ENCODE measurements around the gene JAG2.

JAG2 gene

GRCh38 chr14:105128059-105128458 is 40.5 kb downstream of the JAG2 start:
- Mint-ChIP-seq H3K27ac (no peak overlapping the region), H3K27me3 (peaks cover 33% of the 10 kb centered on the region)

GRCh38 chr14:105126981-105127329 is 41.6 kb downstream of the JAG2 start:
- intact Hi-C loops (cut with micrococcal nuclease): no loop called here
- H3K27ac Mint-ChIP-seq: no peak overlapping the region
- no peaks in the 10 kb centered on the region for H3K4me1 Mint-ChIP-seq (ENCODE audit: low read depth)
- H3K36me3 Mint-ChIP-seq (ENCODE audit: low read depth): no peaks in the 10 kb centered on the region
- H3K9me3 Mint-ChIP-seq: peaks cover 6% of the 10 kb centered on the region
- H3K4me3 Mint-ChIP-seq: no peak overlapping the region
- peaks cover 35% of the 10 kb centered on the region for H3K27me3 Mint-ChIP-seq

More at GRCh38 chr14:105128059-105128458, 40.5 kb downstream of the JAG2 start:
- intact Hi-C loops (cut with micrococcal nuclease): no loop called here
- peaks cover 6% of the 10 kb centered on the region for H3K9me3 Mint-ChIP-seq
- no peaks in the 10 kb centered on the region for H3K4me1 Mint-ChIP-seq (ENCODE audit: low read depth)
- no peak overlapping the region for H3K4me3 Mint-ChIP-seq
- no peaks in the 10 kb centered on the region for H3K36me3 Mint-ChIP-seq (ENCODE audit: low read depth)

- no peak overlapping the region for H3K4me3 Mint-ChIP-seq
- no peaks in the 10 kb centered on the region for H3K4me1 Mint-ChIP-seq (ENCODE audit: low read depth)
- intact Hi-C loops (cut with micrococcal nuclease): no loop called here
- H3K27ac Mint-ChIP-seq: no peak overlapping the region
- no peaks in the 10 kb centered on the region for H3K36me3 Mint-ChIP-seq (ENCODE audit: low read depth)
- peaks cover 37% of the 10 kb centered on the region for H3K27me3 Mint-ChIP-seq
- H3K9me3 Mint-ChIP-seq: peaks cover 12% of the 10 kb centered on the region
Measured at GRCh38 chr14:105126126-105126980, 42.2 kb downstream of the JAG2 start.

GRCh38 chr14:105124823-105125222 is 43.8 kb downstream of the JAG2 start:
- intact Hi-C loops (cut with micrococcal nuclease): no loop called here
- Mint-ChIP-seq H3K9me3 (peaks cover 21% of the 10 kb centered on the region), H3K4me1 (ENCODE audit: low read depth) (no peaks in the 10 kb centered on the region), H3K36me3 (ENCODE audit: low read depth) (no peaks in the 10 kb centered on the region), H3K4me3 (no peak overlapping the region), H3K27me3 (peaks cover 42% of the 10 kb centered on the region), H3K27ac (no peak overlapping the region)

DNA sequence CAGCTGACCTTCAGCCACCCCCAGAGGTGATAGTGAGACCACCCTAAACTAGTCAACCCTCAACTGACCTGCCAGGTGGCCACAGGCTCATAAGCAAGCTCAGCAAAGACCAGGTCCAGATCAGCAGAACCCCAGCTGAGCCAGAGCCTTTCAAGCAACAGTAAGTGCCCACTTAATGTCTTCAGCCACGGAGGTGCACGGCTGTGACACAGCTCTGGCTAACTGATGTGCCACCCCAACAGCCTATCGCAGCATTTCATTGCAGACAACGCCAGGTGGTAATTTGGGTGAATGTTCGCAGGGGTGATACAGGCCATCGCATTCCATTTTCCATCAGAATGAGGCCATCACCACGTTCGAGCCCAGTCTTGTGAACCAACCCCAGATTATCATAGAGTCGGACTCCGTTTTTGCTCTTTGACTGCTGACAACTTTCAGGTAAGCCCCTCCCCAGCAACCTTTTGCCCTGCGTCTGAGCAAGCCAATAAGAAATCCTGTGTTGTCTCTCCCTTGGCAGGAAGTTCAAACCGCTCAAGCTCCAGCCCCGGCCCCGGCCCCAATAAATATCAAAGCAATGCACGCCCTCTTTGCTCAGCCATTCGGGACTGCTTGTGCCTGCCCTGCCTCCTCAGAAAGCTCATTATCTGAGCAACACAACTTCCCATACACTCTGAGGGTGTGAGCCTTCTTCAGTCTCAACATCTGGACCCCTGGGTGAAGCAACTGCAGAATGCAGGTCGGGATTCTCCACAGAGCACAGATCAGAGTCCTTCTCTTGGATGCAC is 44.4 kb downstream of the JAG2 start:
- Mint-ChIP-seq H3K4me3 (no peak overlapping the region), H3K36me3 (ENCODE audit: low read depth) (no peaks in the 10 kb centered on the region), H3K4me1 (ENCODE audit: low read depth) (no peaks in the 10 kb centered on the region), H3K9me3 (peaks cover 21% of the 10 kb centered on the region), H3K27ac (no peak overlapping the region), H3K27me3 (peaks cover 44% of the 10 kb centered on the region)
- intact Hi-C loops (cut with micrococcal nuclease): no loop called here

- peaks cover 21% of the 10 kb centered on the region for H3K9me3 Mint-ChIP-seq
- intact Hi-C loops (cut with micrococcal nuclease): no loop called here
- no peak overlapping the region for H3K4me3 Mint-ChIP-seq
- H3K4me1 Mint-ChIP-seq (ENCODE audit: low read depth): no peaks in the 10 kb centered on the region
- no peak overlapping the region for H3K27ac Mint-ChIP-seq
- H3K27me3 Mint-ChIP-seq: peaks cover 44% of the 10 kb centered on the region
- H3K36me3 Mint-ChIP-seq (ENCODE audit: low read depth): no peaks in the 10 kb centered on the region
Measured at GRCh38 chr14:105123064-105123665, 45.4 kb downstream of the JAG2 start.

DNA sequence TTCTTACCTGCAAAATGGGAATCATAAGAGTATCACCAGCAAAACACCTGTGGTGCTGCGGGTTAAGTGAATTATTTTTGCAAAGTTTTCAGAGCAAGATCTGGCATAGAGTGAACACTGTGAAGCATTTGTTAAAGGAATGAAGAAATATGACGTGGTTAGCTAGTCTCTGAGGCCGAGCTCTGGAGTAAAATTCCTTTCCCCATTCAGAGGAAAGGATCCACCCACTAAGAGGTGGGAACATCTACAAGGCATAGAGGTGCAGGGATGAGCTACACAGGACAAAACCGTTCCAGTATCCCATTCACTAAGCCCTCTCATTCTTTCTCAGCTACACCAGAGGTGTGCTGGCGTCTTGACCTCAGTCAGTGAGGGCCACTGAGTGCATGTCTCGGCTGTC is 48.5 kb downstream of the JAG2 start:
- Mint-ChIP-seq H3K9me3 (peaks cover 21% of the 10 kb centered on the region), H3K27me3 (peaks cover 46% of the 10 kb centered on the region), H3K4me3 (no peak overlapping the region), H3K27ac (no peak overlapping the region), H3K36me3 (ENCODE audit: low read depth) (no peaks in the 10 kb centered on the region), H3K4me1 (ENCODE audit: low read depth) (no peaks in the 10 kb centered on the region)
- intact Hi-C loops (cut with micrococcal nuclease): no loop called here

DNA sequence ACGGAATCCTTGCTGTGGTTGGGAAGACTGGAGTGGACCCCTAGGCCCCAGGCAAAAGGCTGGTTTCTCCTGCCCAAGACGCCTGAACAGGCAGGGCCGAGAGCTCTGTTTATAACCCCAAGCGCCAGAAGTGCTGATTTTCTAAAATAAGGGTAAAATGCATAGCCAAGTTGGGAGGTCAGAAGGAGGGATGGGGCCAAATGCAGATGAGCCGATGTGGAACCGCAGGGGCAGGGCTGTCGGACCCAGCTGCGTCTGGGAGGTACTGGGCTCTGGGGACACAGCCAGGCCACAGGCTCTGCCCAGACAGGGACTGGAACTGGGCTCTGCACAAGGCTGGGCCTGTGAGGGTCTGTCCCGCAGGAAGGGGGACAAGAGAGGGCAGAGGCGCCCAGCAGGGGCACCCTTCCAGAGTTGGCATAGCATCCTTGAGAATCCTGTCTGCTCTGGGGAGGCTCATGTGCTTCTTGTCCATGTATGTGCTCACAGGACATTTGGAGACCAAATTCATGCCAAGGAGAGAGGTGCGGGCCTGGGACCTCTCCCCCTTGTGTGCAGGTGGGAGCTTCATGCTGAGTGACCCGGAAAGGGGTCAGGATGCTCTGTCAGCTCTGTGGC is 49.1 kb downstream of the JAG2 start:
- Mint-ChIP-seq H3K9me3 (peaks cover 21% of the 10 kb centered on the region), H3K4me1 (ENCODE audit: low read depth) (no peaks in the 10 kb centered on the region), H3K36me3 (ENCODE audit: low read depth) (no peaks in the 10 kb centered on the region), H3K27me3 (peaks cover 42% of the 10 kb centered on the region), H3K27ac (no peak overlapping the region), H3K4me3 (no peak overlapping the region)
- intact Hi-C loops (cut with micrococcal nuclease): no loop called here

DNA sequence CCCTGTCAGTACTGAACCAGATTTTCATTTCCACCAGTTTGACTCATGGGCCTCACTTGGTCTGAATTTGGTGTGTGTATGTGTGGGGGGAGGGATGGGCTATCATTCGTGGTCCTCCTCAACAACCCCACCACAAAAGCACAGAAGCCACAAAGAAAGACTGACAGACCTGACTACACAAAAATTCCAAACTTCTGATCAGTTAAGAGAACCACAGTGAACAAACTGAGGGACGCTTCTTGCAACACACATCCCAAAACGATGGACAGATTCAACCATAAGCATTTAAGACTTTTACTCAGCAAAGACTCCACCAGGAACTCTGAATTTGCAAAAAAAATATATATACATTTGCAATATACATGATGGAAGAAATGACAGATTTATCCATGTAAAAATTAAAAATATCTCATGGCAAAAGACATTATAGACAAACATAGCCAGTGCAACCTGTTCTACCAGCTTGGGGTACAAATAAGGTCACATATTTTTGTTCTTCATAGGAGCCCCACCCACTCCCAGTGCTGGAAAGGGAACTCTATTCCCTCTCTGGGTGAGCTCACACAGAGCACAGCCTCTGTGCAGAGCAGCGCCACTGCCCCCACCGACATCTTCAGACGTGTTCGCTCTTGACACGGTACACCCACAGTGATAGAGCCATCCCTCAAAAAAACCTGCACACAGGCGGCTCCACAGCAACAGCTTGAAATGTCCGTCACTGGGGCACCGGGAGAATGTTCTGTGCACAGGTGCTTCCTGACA is 49.7 kb downstream of the JAG2 start:
- H3K36me3 Mint-ChIP-seq (ENCODE audit: low read depth): no peaks in the 10 kb centered on the region
- no peak overlapping the region for H3K27ac Mint-ChIP-seq
- intact Hi-C loops (cut with micrococcal nuclease): no loop called here

GRCh38 chr14:105117710-105118385 is 50.7 kb downstream of the JAG2 start:
- Mint-ChIP-seq H3K9me3 (peaks cover 21% of the 10 kb centered on the region), H3K4me3 (no peak overlapping the region), H3K4me1 (ENCODE audit: low read depth) (no peaks in the 10 kb centered on the region), H3K27me3 (peaks cover 29% of the 10 kb centered on the region), H3K36me3 (ENCODE audit: low read depth) (no peaks in the 10 kb centered on the region), H3K27ac (no peak overlapping the region)
- intact Hi-C loops (cut with micrococcal nuclease): no loop called here

More for the DNA sequence above, 49.7 kb downstream of the JAG2 start:
- Mint-ChIP-seq H3K9me3 (peaks cover 21% of the 10 kb centered on the region), H3K27me3 (peaks cover 36% of the 10 kb centered on the region), H3K4me1 (ENCODE audit: low read depth) (no peaks in the 10 kb centered on the region), H3K4me3 (no peak overlapping the region)

- peaks cover 28% of the 10 kb centered on the region for H3K27me3 Mint-ChIP-seq
- H3K4me1 Mint-ChIP-seq (ENCODE audit: low read depth): no peaks in the 10 kb centered on the region
- H3K27ac Mint-ChIP-seq: no peak overlapping the region
- H3K9me3 Mint-ChIP-seq: peaks cover 18% of the 10 kb centered on the region
- no peak overlapping the region for H3K4me3 Mint-ChIP-seq
- no peaks in the 10 kb centered on the region for H3K36me3 Mint-ChIP-seq (ENCODE audit: low read depth)
- intact Hi-C loops (cut with micrococcal nuclease): no loop called here
Measured at GRCh38 chr14:105117257-105117646, 51.3 kb downstream of the JAG2 start.

DNA sequence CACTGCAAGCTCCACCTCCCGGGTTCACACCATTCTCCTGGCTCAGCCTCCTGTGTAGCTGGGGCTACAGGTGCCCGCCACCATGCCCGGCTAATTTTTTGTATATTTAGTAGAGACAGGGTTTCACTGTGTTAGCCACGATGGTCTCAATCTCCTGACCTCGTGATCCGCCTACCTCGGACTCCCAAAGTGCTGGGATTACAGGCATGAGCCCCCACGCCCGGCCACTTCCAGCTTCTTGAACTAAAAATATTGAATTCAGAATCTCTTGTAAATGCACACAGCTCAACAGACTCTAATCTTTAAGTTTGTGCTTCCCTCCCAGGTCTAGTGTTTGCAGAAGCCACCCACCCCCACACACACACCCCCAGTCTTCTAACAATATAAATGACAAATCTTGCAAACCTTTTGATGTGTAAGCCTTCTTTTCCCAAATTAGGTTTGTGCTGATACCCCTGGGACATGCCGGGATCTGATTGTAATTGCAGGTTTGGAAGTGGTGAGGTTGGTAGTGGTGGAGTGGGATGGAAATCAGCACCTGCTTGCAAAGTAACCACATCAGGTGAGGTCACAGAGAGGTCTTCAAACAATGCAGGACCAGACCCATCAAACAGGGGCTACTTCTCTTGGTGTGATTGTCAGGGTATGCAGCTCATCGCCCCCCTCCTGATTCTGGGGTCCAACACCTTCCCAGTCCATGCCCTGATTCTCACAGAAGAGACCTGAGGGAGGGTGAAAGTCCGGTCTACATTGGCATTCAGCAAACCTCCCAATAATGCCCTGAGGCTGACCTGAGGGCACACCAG is 51.9 kb downstream of the JAG2 start:
- intact Hi-C loops (cut with micrococcal nuclease): no loop called here
- Mint-ChIP-seq H3K4me1 (ENCODE audit: low read depth) (no peaks in the 10 kb centered on the region), H3K4me3 (no peak overlapping the region), H3K27me3 (peaks cover 24% of the 10 kb centered on the region), H3K27ac (no peak overlapping the region), H3K9me3 (peaks cover 12% of the 10 kb centered on the region), H3K36me3 (ENCODE audit: low read depth) (no peaks in the 10 kb centered on the region)

Measured in dendritic cell treated with granulocyte-macrophage colony-stimulating factor and Interleukin-4, amounts not matched to agents 40 ng/mL and 50 ng/mL, for 4 days (primary cell).